NCI-H146 treated with DMSO at 0.1 percent for 48 hours (cell line): ENCODE measurements around the gene FAM90A1.
A peak's percentile ranks its signal among the peaks of the same experiment; 100 is the strongest.
"Not testable (repeated sequence)": the region's sequence is repeated elsewhere in the genome, so short reads cannot be mapped to it uniquely, and the experiment has no call there.

ENCODE experiments used
- DNase-seq: peaks from one replicate; lab custom pipeline; 2025; ENCODE audit not compliant: unreplicated experiment; lab: John Stamatoyannopoulos, UW

FAM90A1 gene

GRCh38 chr12:8226992-8227731, at the start of gene FAM90A1:
TSS of gene FAM90A1 (minus strand) at chr12:8227618. CDS start at chr12:8224832, 2,786 bp downstream.
- not testable (repeated sequence) for DNase-seq

GRCh38 chr12:8276397-8276796, 49.0 kb upstream of the FAM90A1 start:
- DNase-seq = not testable (repeated sequence)

- DNase-seq = not testable (repeated sequence)
Measured at GRCh38 chr12:8266706-8267105, 39.3 kb upstream of the FAM90A1 start.

- DNase-seq = not testable (repeated sequence)
Measured at GRCh38 chr12:8264236-8264635, 36.8 kb upstream of the FAM90A1 start.

- DNase-seq = not testable (repeated sequence)
Measured at GRCh38 chr12:8261111-8261554, 33.7 kb upstream of the FAM90A1 start.

GRCh38 chr12:8256356-8256755, 28.9 kb upstream of the FAM90A1 start:
- DNase-seq = not testable (repeated sequence)

- not testable (repeated sequence) for DNase-seq
Measured at GRCh38 chr12:8254705-8255104, 27.3 kb upstream of the FAM90A1 start.

- DNase-seq = not testable (repeated sequence)
Measured at GRCh38 chr12:8252056-8252818, 24.8 kb upstream of the FAM90A1 start.

- not testable (repeated sequence) for DNase-seq
Measured at GRCh38 chr12:8251616-8252015, 24.2 kb upstream of the FAM90A1 start.

GRCh38 chr12:8246941-8247535, 19.6 kb upstream of the FAM90A1 start:
- DNase-seq = not testable (repeated sequence)

GRCh38 chr12:8243682-8244161, 16.3 kb upstream of the FAM90A1 start:
- not testable (repeated sequence) for DNase-seq

- DNase-seq = peak; percentile 29
Measured at GRCh38 chr12:8242880-8243681, 15.7 kb upstream of the FAM90A1 start.

- DNase-seq = not testable (repeated sequence)
Measured at GRCh38 chr12:8242622-8242879, 15.1 kb upstream of the FAM90A1 start.

GRCh38 chr12:8241917-8242621, 14.7 kb upstream of the FAM90A1 start:
- DNase-seq = not testable (repeated sequence)

- not testable (repeated sequence) for DNase-seq
Measured at GRCh38 chr12:8240340-8241114, 13.1 kb upstream of the FAM90A1 start.

- not testable (repeated sequence) for DNase-seq
Measured at GRCh38 chr12:8237031-8237430, 9.6 kb upstream of the FAM90A1 start.

GRCh38 chr12:8235316-8236157, 8.1 kb upstream of the FAM90A1 start:
- DNase-seq = not testable (repeated sequence)

- DNase-seq = not testable (repeated sequence)
Measured at GRCh38 chr12:8234746-8235145, 7.3 kb upstream of the FAM90A1 start.
